GDM1 (cell line): ENCODE measurements around the gene ZBTB20.

Experiments
- DNase-seq: peaks from one replicate; lab custom pipeline; 2025; lab: John Stamatoyannopoulos, UW

The ZBTB20 gene

GRCh38 chr3:114762144-114762543, 384.9 kb downstream of the ZBTB20 start:
- DNase-seq = no peak

GRCh38 chr3:114760679-114761078, 386.4 kb downstream of the ZBTB20 start:
- DNase-seq = no peak

GRCh38 chr3:114758831-114759699, 388.0 kb downstream of the ZBTB20 start:
- DNase-seq = no peak

GRCh38 chr3:114756506-114757279, 390.4 kb downstream of the ZBTB20 start:
- no peak for DNase-seq

GRCh38 chr3:114746502-114746901, 400.6 kb downstream of the ZBTB20 start:
- no peak for DNase-seq

GRCh38 chr3:114745322-114746240, 401.5 kb downstream of the ZBTB20 start:
- no peak for DNase-seq

GRCh38 chr3:114743746-114744485, 403.2 kb downstream of the ZBTB20 start:
- DNase-seq = no peak

GRCh38 chr3:114741066-114741465, 406.0 kb downstream of the ZBTB20 start:
- no peak for DNase-seq

- DNase-seq = no peak
These were observed 407.5 kb downstream of the ZBTB20 start for GRCh38 chr3:114739627-114740026.

GRCh38 chr3:114732353-114732752, 414.7 kb downstream of the ZBTB20 start:
- DNase-seq = no peak

- no peak for DNase-seq
These were observed 416.7 kb downstream of the ZBTB20 start for GRCh38 chr3:114730397-114730796.

GRCh38 chr3:114727373-114727772, 419.7 kb downstream of the ZBTB20 start:
- no peak for DNase-seq

GRCh38 chr3:114725966-114726365, 421.1 kb downstream of the ZBTB20 start:
- no peak for DNase-seq

GRCh38 chr3:114722530-114722929, 424.6 kb downstream of the ZBTB20 start:
- DNase-seq = no peak

GRCh38 chr3:114721864-114722263, 425.2 kb downstream of the ZBTB20 start:
- DNase-seq = no peak

- no peak for DNase-seq
These were observed 425.9 kb downstream of the ZBTB20 start for GRCh38 chr3:114721209-114721608.

- no peak for DNase-seq
These were observed 428.2 kb downstream of the ZBTB20 start for GRCh38 chr3:114718898-114719210.

GRCh38 chr3:114718071-114718897, 428.8 kb downstream of the ZBTB20 start:
- DNase-seq = no peak

- DNase-seq = no peak
These were observed 430.2 kb downstream of the ZBTB20 start for GRCh38 chr3:114716916-114717315.

- DNase-seq = no peak
These were observed 431.0 kb downstream of the ZBTB20 start for GRCh38 chr3:114716126-114716525.
